Transverse colon (tissue), 4 donors: ENCODE measurements around the gene ARL5B. TPM values are rescaled to one million over a fixed set of nuclear protein-coding genes. Genes with fewer than 3 reads are reported as not detected.

Experiments used
- DNase-seq: peaks from one replicate; pipeline ENCODE4 v3.0.0-alpha.2; 2019
- H3K27ac ChIP-seq, 4 donors: fragments of 200-600 bp; sonication (generic); 2 replicates each; pipeline ENCODE4 v1.5.1; 2016 to 2018; ENCODE audit warnings: inconsistent platforms in 4 of 4
- H3K27me3 ChIP-seq: fragments of 200-600 bp; sonication (generic); 2 replicates; pipeline ENCODE4 v1.5.1; 2017; ENCODE audit warnings: inconsistent platforms
- H3K36me3 ChIP-seq, 4 donors: fragments of 200-600 bp; sonication (generic); 2 replicates each; pipeline ENCODE4 v1.5.1; 2017 to 2019; ENCODE audit warnings: inconsistent platforms in 4 of 4
- H3K4me1 ChIP-seq, 4 donors: fragments of 200-600 bp; sonication (generic); 2 replicates each; pipeline ENCODE4 v1.5.1; 2017 to 2020; ENCODE audit warnings: inconsistent platforms in 4 of 4
- H3K4me3 ChIP-seq, 4 donors: fragments of 200-600 bp; sonication (generic); 1 replicate in 1 of 4; 2 replicates in 3 of 4; pipeline versions ENCODE4 v1.5.1 to v1.6.1; 2017 to 2019; ENCODE audit warnings: inconsistent platforms in 4 of 4
- H3K9me3 ChIP-seq, 2 donors: fragments of 200-600 bp; sonication (generic); 2 replicates each; pipeline ENCODE4 v1.5.1; 2017 to 2019; ENCODE audit warnings: inconsistent platforms in 2 of 2
- EP300 ChIP-seq: sonication (generic); formaldehyde crosslinking; IDR thresholded peaks from one replicate; pipeline ENCODE4 v1.6.1; 2017; ENCODE audit warnings: antibody characterized with exemption, low read depth
- POLR2A ChIP-seq: fragments of 450-650 bp; IDR thresholded peaks from one replicate; pipeline ENCODE4 v1.6.1; 2016; ENCODE audit warnings: antibody characterized with exemption, mild to moderate bottlenecking, moderate library complexity
- POLR2AphosphoS5 ChIP-seq, 3 donors: sonication (generic); formaldehyde crosslinking; IDR thresholded peaks; one replicate each; pipeline ENCODE4 v1.6.1; 2016; ENCODE audit warnings: antibody characterized with exemption in 3 of 3
- WGBS, 2 donors: methylation state at CpG; one replicate each; pipeline ENCODE4 v1.1.5; 2018; ENCODE audit warnings: low coverage in 1 of 2; 5-methylcytosine and 5-hydroxymethylcytosine counted together
- in situ Hi-C, 4 donors: fragments of 200-750 bp; cut with MboI; loops; one replicate each; pipeline versions ENCODE4 v1.15.0 to v1.15.1; 2017; ENCODE audit warnings: low sequenced_read_pairs in 3 of 4, low pct_ligation_motif_present in 1 of 4, low pct_unique_long_range_greater_than_20kb in 1 of 4
- intact Hi-C: fragments of 100-400 bp; cut with DNase I; formaldehyde crosslinking; loops from one replicate; pipeline ENCODE4 v1.15.1; 2023; ENCODE audit warnings: low total_unique reads
- total RNA-seq, 4 donors: library from RNA; depleted of rRNA; stranded (reverse); fragments of >200 nt; gene quantifications; one replicate each; pipeline ENCODE4 v1.1.0, GENCODE V29; 2016
- TF ChIP-seq, protein P1 (sequence below), 5 experiments: fragments of 200-600 bp in 3 of 5; fragments of 450-650 bp in 2 of 5; sonication (generic) in 3 of 5; IDR thresholded peaks; 1 replicate in 2 of 5; 2 replicates in 3 of 5; pipeline ENCODE4 v1.5.1; 2016 to 2017; ENCODE audit warnings: antibody characterized with exemption in 5 of 5, inconsistent platforms in 3 of 5, mild to moderate bottlenecking in 2 of 5, moderate library complexity in 1 of 5

ARL5B gene
- total RNA-seq, 4 donors from 2014 or later = 15.8 to 24.1 (median 18.7) TPM

DNA sequence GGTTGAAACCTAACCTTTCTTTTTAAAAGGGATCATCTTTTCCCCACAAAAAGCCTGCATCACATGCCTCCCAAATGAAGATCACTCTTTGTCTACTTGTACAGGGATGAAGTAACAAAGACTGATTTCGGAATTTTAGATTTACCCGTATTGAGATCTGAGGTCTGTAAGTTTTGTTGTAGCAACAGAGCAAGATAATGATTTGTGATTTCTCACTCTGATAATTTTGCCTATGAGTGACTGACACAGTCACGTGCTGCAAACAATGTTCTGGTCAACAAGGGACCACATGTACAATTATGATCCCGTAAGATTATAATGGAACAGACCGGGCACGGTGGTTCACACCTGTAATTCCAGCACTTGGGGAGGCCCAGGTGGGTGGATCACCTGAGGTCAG, 31.3 kb downstream of the ARL5B start:
- Histone ChIP-seq H3K27me3 (no peaks in the 10 kb centered on the region), H3K27ac (no peak overlapping the region), H3K36me3 (no peaks in the 10 kb centered on the region), H3K9me3 (no peaks in the 10 kb centered on the region), H3K4me1 (no peaks in the 10 kb centered on the region), H3K4me3 (no peak overlapping the region)
- intact Hi-C loops = no loop called here
- TF ChIP-seq EP300 = no peak
- no peak for TF ChIP-seq POLR2A
- WGBS, 2 donors = 72 to 93% methylated on average over 2 to 6 of the region's 6 CpGs
- no peak for DNase-seq
- in situ Hi-C loops = no loop called here

DNA sequence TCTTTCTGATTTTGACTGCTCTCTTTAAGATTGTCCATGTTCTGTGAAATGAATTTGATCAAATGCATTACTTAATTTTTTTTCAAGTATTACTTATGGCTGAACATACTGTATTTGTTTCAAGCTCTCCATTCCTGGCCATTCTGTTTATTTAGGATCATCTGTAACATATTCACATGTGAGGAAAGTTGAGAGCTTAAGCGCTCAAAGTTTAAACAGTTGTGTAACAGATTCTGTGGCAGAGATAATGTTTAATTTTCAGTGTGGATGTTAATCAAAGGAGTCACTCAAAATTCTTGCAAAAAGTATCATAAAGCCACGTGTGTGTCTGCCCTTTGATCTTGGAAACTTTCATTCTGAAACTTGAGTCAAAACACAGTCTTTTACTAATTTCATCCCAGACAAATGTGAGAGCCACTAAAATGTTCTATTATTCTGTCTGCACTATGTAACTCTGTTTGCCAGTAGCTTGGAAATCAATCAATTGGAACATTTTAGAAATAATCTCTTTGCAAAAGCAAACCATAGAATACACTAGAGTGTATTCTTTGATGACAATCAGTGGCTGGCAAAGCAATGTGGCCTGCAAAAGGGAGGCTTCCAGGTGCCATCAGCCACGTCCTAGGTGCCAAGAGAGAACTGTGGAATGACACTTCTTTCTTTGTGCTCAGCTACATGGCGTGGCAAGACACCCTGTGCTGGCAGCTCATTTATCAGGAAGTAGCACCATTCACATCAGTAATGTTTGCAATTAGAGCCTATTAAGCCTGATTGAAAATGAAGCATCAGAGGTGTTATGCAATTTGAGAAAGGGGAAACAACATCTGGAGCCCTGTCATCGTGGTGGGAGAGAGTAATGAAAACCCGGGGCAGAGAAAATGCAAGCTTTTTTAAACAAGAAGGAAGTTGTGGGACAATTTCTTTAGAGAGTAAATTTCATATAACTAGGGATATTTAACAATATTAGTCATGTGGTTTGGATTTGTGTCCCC, 40.9 kb downstream of the ARL5B start:
- no peak for TF ChIP-seq POLR2A
- TF ChIP-seq POLR2AphosphoS5 (IDR thresholded peaks at IDR 0.05) = no peak
- TF ChIP-seq, protein P1, sequence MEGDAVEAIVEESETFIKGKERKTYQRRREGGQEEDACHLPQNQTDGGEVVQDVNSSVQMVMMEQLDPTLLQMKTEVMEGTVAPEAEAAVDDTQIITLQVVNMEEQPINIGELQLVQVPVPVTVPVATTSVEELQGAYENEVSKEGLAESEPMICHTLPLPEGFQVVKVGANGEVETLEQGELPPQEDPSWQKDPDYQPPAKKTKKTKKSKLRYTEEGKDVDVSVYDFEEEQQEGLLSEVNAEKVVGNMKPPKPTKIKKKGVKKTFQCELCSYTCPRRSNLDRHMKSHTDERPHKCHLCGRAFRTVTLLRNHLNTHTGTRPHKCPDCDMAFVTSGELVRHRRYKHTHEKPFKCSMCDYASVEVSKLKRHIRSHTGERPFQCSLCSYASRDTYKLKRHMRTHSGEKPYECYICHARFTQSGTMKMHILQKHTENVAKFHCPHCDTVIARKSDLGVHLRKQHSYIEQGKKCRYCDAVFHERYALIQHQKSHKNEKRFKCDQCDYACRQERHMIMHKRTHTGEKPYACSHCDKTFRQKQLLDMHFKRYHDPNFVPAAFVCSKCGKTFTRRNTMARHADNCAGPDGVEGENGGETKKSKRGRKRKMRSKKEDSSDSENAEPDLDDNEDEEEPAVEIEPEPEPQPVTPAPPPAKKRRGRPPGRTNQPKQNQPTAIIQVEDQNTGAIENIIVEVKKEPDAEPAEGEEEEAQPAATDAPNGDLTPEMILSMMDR (IDR thresholded peaks at IDR 0.05) = no peak
- no peak for TF ChIP-seq EP300
- Histone ChIP-seq H3K36me3 (no peaks in the 10 kb centered on the region), H3K4me3 (no peak overlapping the region), H3K27ac (no peak overlapping the region), H3K4me1 (no peaks in the 10 kb centered on the region), H3K27me3 (no peaks in the 10 kb centered on the region), H3K9me3 (no peaks in the 10 kb centered on the region)
- intact Hi-C loops (no loop called here), in situ Hi-C loops (no loop called here)
- no peak for DNase-seq
- 47 to 50% methylated on average over 4 to 6 of the region's 6 CpGs for WGBS, 2 donors

DNA sequence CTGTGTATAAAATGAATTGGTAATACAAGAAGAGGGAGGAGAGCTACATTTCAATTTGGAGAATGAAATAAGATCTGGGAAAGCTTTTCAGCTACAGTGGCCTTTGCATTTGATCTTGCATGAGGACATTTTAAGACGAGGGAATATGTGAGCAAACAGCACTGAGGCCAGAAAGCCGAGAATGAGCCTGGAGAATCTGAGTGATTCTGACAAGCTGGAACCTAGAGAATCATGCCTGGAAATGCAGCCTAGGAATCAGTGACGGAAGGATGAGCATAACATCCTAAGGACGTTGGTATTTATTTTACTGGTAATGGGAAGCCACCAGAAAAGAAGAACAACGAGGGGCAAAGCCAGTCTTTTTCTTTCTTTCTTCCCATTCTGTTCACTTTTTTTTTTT, 44.3 kb downstream of the ARL5B start:
- Histone ChIP-seq H3K36me3 (no peaks in the 10 kb centered on the region), H3K4me3 (no peak overlapping the region), H3K9me3 (no peaks in the 10 kb centered on the region), H3K4me1 (no peaks in the 10 kb centered on the region), H3K27me3 (no peaks in the 10 kb centered on the region), H3K27ac (no peak overlapping the region)
- intact Hi-C loops (no loop called here), in situ Hi-C loops (no loop called here)
- WGBS, 2 donors = 78 to 85% methylated on average over 5 of the region's 5 CpGs
- TF ChIP-seq EP300 (no peak), POLR2A (no peak), POLR2AphosphoS5 (IDR thresholded peaks at IDR 0.05) (no peak)
- TF ChIP-seq, protein P1 (IDR thresholded peaks at IDR 0.05) = no peak
- DNase-seq = no peak

DNA sequence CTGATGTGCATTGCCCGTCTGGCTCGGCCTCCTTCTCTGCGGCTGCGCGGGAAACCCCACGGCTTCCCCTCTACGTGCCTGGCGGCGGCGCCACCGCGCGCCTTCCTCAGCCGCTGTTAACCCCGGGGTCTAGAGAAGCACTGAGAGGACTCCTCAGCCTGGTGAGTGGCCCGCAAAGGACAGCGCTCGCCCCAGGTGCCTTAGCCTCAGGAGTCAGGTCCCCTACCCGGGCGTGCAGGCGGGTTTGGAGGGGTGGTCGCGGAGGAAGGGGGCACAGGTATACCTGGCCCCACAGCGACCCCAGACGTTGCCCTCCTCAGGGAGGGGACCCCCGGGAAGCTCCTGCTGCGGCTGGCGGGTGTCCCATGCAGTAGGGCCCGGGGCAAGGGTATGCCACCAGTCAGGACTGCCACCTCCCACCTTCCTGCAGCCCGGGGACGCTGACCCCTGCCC, 51.0 kb downstream of the ARL5B start:
- WGBS, 2 donors = 74 to 95% methylated on average over 10 to 27 of the region's 31 CpGs
- Histone ChIP-seq H3K4me3 (no peak overlapping the region), H3K9me3 (no peaks in the 10 kb centered on the region), H3K27ac (no peak overlapping the region), H3K36me3 (no peaks in the 10 kb centered on the region), H3K27me3 (no peaks in the 10 kb centered on the region), H3K4me1 (no peaks in the 10 kb centered on the region)
- in situ Hi-C loops = no loop called here
- no peak for DNase-seq
- no peak for TF ChIP-seq EP300
- no peak for TF ChIP-seq POLR2AphosphoS5 (IDR thresholded peaks at IDR 0.05)
- TF ChIP-seq POLR2A = no peak
- TF ChIP-seq, protein P1 (IDR thresholded peaks at IDR 0.05) = no peak
- intact Hi-C loops = no loop called here
